K562 (cell line): ENCODE measurements around the gene FKBP1B. TPM values are rescaled to one million over a fixed set of nuclear protein-coding genes. Genes with fewer than 3 reads are reported as not detected.
A peak's percentile ranks its signal among the peaks of the same experiment; 100 is the strongest.

ENCODE experiments used
- ARHGAP35 ChIP-seq: fragments of 450-650 bp; IDR thresholded peaks from 2 replicates; pipeline ENCODE4 v1.6.1; 2018; ENCODE audit not compliant: partially characterized antibody
- C11orf30 ChIP-seq: fragments of 450-650 bp; IDR thresholded peaks from 2 replicates; pipeline ENCODE4 v1.6.1; 2016; ENCODE audit warnings: low read depth, mild to moderate bottlenecking
- COPS2 ChIP-seq: fragments of 450-650 bp; conservative IDR thresholded peaks from 2 replicates; pipeline ENCODE4 v1.6.1; 2016; ENCODE audit warnings: mild to moderate bottlenecking, moderate library complexity
- EZH2 ChIP-seq: IDR thresholded peaks from 2 replicates; pipeline ENCODE4 v1.6.1; 2012; ENCODE audit warnings: low read depth, mild to moderate bottlenecking, inconsistent platforms, low read length, borderline replicate concordance
- FOXP4 ChIP-seq: sonication (generic); formaldehyde crosslinking; IDR thresholded peaks from 2 replicates; pipeline ENCODE4 v1.8.0; 2022; ENCODE audit warnings: mild to moderate bottlenecking, missing genetic modification reagents, borderline replicate concordance
- HES1 ChIP-seq: fragments of 450-650 bp; IDR thresholded peaks from 2 replicates; pipeline ENCODE4 v1.6.1; 2016; ENCODE audit warnings: low read depth, mild to moderate bottlenecking, moderate library complexity
- MYNN ChIP-seq, 2 experiments: sonication (generic); formaldehyde crosslinking in 1 of 2; IDR thresholded peaks; 2 replicates each; pipeline versions ENCODE4 v1.5.0 to v1.6.1; 2016 to 2020; ENCODE audit warnings: antibody characterized with exemption in 1 of 2, missing genetic modification reagents in 1 of 2
- NFRKB ChIP-seq: fragments of 450-650 bp; IDR thresholded peaks from 2 replicates; pipeline ENCODE4 v1.6.1; 2016; ENCODE audit warnings: low read depth
- PHF8 ChIP-seq: fragments of 200-600 bp; sonication (generic); IDR thresholded peaks from 2 replicates; pipeline ENCODE4 v1.6.1; 2012; ENCODE audit warnings: mixed run types, mild to moderate bottlenecking, inconsistent platforms, low read length, moderate library complexity, borderline replicate concordance
- POLR3A ChIP-seq: IDR thresholded peaks from 2 replicates; pipeline ENCODE4 v1.6.1; 2011; ENCODE audit warnings: borderline replicate concordance, mild to moderate bottlenecking, moderate library complexity; ENCODE audit not compliant: insufficient read length, insufficient read depth; ENCODE audit errors: extremely low read depth
- POU5F1 ChIP-seq: fragments of 150-350 bp; IDR thresholded peaks from 2 replicates; pipeline ENCODE4 v1.6.1; 2014; ENCODE audit warnings: borderline replicate concordance, low read length, low read depth, mild to moderate bottlenecking; ENCODE audit not compliant: partially characterized antibody
- PRPF4 ChIP-seq: fragments of 200-400 bp; formaldehyde crosslinking; IDR thresholded peaks from one replicate; pipeline ENCODE4 v1.6.1; 2017; ENCODE audit warnings: low read length, low read depth, mild to moderate bottlenecking; ENCODE audit not compliant: insufficient read depth, poor library complexity, severe bottlenecking
- SETDB1 ChIP-seq: IDR thresholded peaks from one replicate; pipeline ENCODE4 v1.6.1; 2012; ENCODE audit warnings: low read length, control low read depth, inconsistent platforms
- TAF7 ChIP-seq: fragments of 450-650 bp; IDR thresholded peaks from 2 replicates; pipeline ENCODE4 v1.6.1; 2016; ENCODE audit warnings: missing genetic modification characterization, missing compliant biosample characterization
- TCF15 ChIP-seq: fragments of 250-450 bp; sonication (Bioruptor Pico); IDR thresholded peaks from 2 replicates; pipeline ENCODE4 v1.8.0; 2022; ENCODE audit warnings: moderate library complexity, mild to moderate bottlenecking, inconsistent platforms
- THAP7 ChIP-seq: fragments of 250-450 bp; sonication (Bioruptor Pico); IDR thresholded peaks from 2 replicates; pipeline ENCODE4 v1.5.0; 2021
- ZNF699 ChIP-seq: fragments of 250-450 bp; sonication (Bioruptor Pico); IDR thresholded peaks from 2 replicates; pipeline ENCODE4 v1.8.0; 2021; ENCODE audit warnings: mild to moderate bottlenecking, moderate library complexity; ENCODE audit not compliant: insufficient replicate concordance
- polyA plus RNA-seq, 8 experiments: library from polyadenylated mRNA; depleted of rRNA in 4 of 8; stranded (reverse) in 5 of 8; unstranded in 3 of 8; fragments of >200 nt; fragmentation: Nextera tagmentation in 2 of 8; fragmentation: Illumina TruSeq in 1 of 8; extraction: Ambion mirVana in 2 of 8; extraction: Trizol in 1 of 8; gene quantifications; 2 replicates each; pipeline versions ENCODE4 v1.2.1 to v1.2.3, GENCODE V29; 2011 to 2014; ENCODE audit warnings: inconsistent platforms in 1 of 8, missing spikeins in 1 of 8
- total RNA-seq, 7 experiments: library from RNA; depleted of rRNA in 6 of 7; stranded (reverse); fragments of >200 nt in 6 of 7; fragmentation: Illumina TruSeq in 2 of 7; extraction: Trizol in 2 of 7; gene quantifications; 2 replicates each; pipeline versions ENCODE4 v1.2.1 to v1.2.3, GENCODE V29; 2011 to 2021; ENCODE audit warnings: low replicate concordance in 1 of 7

The FKBP1B gene
- total and polyA plus RNA-seq, 9 of the 15 experiments (the other 6 are each of a cell fraction or from before 2014, with no cell fraction given): 0.58 to 9.4 (median 1.6) TPM

GRCh38 chr2:24083567-24084385, 34.2 kb downstream of the FKBP1B start (continued):
- TF ChIP-seq ZNF699 (CRISPR knock-in tag) (no peak), SETDB1 (no peak), HES1 (no peak), TCF15 (CRISPR knock-in tag) (no peak), ARHGAP35 (no peak), POU5F1 (no peak), EZH2 (no peak), MYNN (IDR thresholded peaks at IDR 0.05) (0 out of 2 replicates have a peak, but pooled peaks have one; percentile 50), MYNN (CRISPR knock-in tag; IDR thresholded peaks at IDR 0.05) (no peak), PHF8 (peak; percentile 47; the same call in 1 of the 2 replicates), POLR3A (no peak), THAP7 (no peak), NFRKB (peak; percentile 50; the same call in 1 of the 2 replicates), FOXP4 (CRISPR knock-in tag) (no peak; the same call in 1 of the 2 replicates), C11orf30 (no peak), TAF7 (tag) (no peak), PRPF4 (no peak), COPS2 (no peak)
